GM21528 (cell line): ENCODE results near the gene DUSP22.
"Not testable (repeated sequence)": the region's sequence is repeated elsewhere in the genome, so short reads cannot be mapped to it uniquely, and the experiment has no call there.

ENCODE experiments used
- ATAC-seq: cut with Tn5 transposase; IDR thresholded peaks from one replicate; pipeline ENCODE4 v1.9.1; 2021; ENCODE audit warnings: mild to moderate bottlenecking, moderate library complexity; ENCODE audit not compliant: unreplicated experiment, low FRiP score

The DUSP22 gene

DNA sequence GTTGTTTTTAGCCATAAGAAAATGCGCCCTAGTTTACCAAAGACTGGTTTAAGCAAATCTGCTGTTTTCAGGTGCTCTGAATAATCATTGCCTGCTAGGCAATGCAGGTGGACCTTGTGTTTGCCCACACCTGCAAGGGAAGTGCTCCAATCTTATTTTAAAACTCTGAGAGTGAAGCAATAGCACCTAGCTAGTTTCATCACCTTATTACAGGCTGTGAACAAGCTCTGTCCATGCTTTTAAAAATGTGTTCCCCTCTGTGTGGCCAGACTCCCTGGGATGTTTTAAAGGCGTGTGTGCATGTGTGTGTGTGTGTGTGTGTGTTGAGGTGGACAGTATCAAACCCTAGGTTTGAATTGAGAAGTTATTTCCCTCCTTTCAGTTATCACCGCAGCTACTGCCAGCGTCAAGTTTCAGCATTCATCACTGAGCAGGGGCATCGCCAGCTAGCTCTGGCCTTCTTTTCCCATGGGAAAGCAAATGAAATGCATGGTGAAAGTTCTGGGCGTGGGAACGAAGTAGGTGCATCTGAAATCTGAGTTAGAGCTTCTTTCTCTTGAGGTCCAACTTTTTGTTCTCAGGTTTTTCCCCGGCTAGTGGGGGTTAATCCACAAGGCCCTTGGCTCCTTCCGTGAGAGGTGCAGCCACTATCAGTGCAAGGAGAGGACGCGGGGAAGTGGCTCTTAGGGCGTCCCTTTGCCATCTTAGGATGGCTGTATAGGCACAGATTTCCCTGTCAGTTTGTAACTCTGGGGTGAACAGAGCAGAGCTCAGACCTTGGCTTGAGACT, 30.8 kb downstream of the DUSP22 start:
- ATAC-seq: no peak

DNA sequence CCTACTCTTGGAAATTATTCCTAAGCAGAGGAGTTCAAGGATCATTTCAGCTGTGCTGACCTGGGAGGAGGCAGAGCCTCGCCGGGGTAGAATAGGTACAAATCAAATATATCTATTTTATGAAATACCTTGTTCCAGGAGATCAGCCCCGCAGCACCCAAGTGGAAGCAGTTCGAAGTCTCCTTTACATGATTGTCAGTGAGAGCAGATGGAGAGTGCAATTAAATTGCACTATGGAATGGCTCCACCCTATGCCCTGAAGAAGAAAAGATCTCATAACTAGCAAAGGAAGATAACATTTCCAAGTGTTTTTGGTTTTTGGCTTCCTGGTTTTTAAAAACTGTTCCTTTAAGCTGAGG, 31.4 kb downstream of the DUSP22 start:
- ATAC-seq: no peak

DNA sequence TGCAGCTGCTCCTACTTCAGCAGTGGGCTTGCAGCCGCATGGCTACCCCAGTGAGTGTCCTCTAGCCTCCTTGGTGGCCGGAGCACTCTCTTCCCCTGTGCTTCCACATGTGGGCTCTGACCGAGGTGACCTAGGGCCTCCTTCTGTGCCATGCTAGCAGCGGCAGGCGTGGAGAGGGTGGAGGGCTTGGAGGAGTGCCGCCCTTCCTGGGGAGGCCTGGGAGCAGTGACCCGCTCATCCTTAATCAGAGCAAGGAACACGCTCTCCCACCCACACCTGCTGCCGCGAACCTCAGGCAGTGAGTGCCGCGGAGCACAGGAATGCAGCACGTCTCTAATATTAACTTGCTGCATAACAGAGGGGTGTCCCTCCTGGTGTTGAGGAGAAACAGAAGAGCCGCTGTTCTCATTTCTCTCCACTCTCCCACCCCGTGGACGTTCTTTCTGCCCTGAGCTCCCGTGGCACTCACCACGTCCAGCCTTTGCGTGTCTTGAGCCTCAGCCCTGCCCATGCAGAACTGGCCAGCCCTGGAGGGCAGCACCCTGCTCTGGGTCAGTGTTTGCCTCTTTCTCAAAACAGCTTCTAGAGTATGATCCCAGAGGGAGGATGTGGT, 31.9 kb downstream of the DUSP22 start:
- no peak for ATAC-seq

DNA sequence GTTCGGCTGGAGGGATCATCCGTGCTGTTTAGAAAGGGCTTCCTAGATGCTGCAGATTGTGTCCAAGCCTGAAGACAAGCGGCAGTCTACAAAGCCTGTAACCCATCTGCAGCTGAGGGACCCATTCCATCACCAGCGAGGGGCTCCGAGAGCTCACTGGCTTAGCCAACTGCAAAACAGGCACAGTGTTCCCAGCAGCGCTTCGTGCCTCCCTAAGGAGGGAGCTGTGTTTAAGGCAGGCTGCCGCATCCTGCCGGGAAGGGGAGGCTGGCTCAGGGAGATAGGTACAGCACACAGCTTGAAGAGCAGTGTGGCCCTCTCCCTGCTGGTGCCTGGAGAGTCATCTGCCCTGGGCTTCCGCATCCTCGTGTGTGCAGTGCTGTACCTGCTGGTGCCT, 32.4 kb downstream of the DUSP22 start:
- ATAC-seq: no peak

DNA sequence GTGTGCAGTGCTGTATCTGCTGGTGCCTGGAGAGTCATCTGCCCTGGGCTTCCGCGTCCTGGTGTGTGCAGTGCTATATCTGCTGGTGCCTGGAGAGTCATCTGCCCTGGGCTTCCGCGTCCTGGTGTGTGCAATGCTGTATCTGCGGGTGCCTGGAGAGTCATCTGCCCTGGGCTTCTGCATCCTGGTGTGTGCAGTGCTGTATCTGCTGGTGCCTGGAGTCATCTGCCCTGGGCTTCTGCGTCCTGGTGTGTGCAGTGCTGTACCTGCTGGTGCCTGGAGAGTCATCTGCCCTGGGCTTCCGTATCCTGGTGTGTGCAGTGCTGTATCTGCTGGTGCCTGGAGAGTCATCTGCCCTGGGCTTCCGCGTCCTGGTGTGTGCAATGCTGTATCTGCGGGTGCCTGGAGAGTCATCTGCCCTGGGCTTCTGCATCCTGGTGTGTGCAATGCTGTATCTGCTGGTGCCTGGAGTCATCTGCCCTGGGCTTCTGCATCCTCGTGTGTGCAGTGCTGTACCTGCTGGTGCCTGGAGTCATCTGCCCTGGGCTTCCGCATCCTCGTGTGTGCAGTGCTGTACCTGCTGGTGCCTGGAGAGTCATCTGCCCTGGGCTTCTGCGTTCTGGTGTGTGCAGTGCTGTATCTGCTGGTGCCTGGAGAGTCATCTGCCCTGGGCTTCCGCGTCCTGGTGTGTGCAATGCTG, 33.0 kb downstream of the DUSP22 start:
- not testable (repeated sequence) for ATAC-seq

DNA sequence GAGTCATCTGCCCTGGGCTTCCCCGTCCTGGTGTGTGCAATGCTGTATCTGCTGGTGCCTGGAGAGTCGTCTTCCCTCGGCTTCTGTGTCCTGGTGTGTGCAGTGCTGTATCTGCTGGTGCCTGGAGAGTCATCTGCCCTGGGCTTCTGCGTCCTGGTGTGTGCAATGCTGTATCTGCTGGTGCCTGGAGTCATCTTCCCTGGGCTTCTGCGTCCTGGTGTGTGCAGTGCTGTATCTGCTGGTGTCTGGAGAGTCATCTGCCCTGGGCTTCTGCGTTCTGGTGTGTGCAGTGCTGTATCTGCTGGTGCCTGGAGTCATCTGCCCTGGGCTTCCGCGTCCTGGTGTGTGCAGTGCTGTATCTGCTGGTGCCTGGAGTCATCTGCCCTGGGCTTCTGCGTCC, 33.8 kb downstream of the DUSP22 start:
- not testable (repeated sequence) for ATAC-seq

DNA sequence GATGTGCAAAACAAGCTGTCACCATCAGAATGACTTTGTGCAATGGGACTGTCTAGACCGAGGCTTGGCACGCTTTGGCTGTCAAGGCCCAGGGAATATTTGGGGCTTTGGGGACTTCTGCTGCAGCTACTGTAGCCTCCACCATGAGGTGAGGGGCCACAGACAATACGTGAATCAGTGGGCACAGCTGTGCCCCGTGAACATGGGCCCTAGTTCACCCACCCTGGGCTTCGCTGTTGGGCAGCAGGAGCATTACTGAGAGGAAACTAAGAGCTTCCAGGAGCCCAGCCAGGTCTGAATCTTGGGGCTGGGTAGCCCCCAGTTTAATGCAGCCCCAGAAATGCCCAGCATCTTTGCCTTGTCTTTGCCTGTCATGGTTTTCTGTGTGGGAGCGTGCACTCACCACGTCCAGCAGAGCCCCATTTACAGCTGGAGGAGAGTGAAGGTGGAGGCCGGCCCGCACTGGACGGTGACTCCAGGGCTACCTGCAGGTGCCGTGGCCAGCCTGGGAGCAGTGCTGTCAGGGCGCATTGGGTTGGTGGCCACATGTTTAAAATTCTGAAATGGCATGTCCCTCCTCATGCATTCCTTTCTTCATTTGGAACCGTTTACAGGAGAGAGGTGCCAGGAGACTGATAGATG, 34.7 kb downstream of the DUSP22 start:
- no peak for ATAC-seq

DNA sequence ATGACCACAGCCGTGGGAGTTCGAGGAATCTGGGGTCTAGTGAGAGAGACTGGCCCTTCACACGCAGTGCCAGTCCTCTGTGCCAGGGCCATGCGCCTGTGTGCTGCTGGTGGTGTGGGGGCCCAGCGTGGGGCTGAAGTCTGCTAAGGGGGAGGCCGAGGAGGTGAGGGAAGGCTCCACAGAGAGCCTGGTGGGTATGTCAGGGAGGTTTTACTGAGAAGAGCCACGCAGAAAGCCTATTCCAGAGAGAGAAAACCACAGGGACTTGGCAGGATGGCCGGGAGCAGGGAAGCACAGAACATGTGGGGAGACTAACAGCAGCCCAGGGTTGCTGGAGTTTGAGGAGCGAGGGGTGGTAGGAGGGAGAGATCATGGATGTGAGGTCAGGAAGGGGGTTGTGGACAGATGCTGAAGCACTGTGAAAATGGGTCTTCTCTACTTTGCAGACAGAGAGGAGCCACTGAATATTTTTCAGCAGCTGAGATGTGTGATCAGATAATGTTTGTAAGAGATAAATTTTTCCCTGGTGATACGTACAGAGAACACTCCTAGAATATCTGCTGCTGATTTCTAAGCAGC, 35.3 kb downstream of the DUSP22 start:
- ATAC-seq: peak; percentile 0

DNA sequence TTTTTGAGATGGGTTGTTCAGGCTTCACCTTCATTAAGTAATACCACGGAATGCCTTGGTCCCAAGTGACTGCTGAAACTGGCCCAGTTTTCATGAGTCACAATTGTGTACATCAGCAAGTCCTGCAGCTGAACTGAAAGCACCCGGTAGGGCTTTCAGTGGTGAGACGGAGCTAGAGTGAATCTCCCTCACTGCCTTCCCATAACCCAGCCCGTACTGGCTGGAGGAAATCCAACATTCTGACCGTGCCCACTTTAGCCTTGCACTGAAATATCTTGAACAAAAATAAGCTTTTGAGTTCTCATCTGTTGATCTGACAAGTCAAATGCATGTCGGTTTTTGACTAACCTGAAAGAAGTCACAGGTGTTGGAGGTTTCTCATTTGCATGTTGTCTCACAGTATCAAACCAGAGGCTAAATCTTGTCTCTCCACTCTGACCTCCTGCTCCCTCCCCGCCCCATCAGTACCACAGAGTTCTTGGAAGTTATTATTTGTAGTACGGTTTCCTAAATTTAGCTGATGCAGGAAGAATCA, 35.9 kb downstream of the DUSP22 start:
- peak; percentile 75 for ATAC-seq

DNA sequence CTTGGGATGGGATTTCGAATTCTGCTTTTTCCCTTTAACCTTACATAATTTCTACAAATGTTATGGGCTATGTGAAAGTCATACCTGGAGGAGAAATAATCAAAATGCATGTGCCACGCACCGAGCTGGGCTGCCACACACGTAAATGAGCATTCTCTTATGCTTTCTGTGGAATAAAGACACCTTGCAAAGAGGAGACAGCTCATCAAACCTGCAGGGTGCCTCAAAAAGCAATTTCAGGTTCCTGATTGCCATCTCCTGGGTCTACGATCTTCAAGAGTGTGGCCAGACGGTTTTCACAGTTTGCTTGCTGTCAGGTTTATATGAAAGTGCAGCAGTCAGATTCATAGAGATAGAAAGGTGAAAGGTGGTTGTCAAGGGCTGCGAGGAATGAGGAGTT, 36.6 kb downstream of the DUSP22 start:
- ATAC-seq: no peak

DNA sequence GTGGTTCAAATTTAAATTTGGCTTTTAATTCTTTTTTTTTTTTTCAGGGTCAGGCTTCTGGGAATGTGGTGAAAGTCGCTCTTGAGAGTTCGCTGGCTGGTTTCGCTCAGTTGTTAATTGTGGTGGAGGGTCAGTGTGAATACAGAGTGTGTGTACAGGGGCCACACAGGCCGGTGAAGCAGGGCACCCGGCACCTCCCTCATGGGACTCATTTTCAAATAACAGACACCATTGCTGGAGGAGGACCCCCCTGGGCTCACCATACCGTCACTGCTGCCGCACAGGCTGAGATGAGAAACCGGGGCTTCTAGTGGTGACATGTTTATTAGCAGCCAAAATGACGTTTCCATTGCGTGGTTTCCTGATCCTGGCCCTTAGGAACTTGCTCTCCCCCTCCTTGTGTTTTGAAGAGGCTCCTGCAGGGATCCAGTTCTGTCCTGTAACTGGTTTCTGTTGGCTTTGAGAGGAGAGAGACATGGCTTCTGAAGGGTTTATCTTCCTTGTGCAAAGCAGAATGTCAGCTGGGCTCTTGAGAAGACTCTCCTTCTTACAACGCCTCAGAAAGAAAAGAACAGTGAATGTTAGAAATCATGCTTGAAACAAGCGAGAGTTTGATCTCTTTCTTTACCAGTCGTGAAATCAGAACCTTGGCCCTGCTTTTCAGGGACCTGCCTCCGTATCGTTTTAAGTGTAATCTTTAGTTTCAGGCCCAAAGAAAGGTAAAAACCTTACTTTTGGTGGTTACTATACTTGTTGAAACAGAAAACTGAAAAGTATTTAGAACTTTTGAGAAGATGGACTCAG, 37.8 kb downstream of the DUSP22 start:
- no peak for ATAC-seq

DNA sequence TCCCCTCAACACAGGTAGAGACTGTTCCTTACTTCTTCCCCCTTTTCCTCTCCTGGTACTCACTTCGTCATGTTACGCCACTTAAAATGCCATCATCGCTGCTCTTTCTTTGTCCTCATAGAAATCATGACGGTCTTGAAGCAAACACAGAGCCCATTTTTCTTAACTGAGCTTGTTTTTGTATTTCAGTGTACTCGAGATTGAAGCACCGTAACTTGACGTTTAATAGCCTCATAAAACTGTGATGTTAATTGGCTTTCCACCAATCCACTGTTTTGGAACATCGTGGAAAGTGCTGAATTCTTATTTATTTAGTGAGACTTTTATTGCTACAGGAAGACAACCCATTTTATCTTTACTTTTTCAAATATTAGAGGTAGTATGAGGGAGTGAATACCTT, 38.7 kb downstream of the DUSP22 start:
- no peak for ATAC-seq

DNA sequence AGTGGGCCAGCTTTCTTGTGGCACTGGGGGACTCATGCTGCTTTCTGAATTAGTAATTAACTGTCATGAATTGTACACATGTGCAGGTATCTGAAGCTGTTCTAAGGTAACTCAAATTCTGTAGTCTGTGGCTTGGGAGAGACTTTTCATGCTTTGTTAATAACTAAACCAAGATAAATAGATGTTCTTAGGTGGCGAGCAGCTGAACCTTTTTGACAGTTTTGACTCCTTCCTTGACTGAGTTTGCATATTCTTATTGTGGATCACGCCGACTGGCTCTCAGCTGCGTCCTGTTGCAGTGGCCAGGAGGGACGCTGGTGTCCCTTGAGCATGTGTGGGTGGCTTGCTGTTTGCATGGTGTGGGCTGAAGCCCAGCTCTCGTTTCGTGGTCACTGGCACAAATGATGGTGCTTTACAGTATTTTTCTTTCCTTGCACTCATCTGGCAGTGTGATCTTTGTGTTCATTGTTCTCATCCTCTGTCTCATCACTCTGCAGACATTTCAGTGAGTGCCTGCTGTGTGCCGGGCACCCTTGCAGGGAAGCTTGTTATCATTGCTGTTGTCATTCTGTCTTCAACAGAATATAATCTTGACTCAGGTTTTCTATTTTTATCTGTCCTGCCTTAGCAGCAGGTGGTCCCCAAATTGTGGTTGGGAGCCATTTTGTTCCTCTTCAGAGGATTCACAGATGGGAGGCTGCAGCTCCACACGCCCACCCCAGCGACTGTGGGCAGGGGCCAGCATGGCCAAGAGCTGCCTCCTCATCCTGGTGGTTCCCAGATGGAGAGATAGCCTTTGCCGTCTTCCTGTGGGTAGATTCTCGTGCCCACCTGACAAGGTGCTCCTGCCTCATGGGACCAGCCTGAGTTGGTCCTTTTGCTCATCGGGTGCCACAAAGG, 39.6 kb downstream of the DUSP22 start:
- peak; percentile 30 for ATAC-seq

DNA sequence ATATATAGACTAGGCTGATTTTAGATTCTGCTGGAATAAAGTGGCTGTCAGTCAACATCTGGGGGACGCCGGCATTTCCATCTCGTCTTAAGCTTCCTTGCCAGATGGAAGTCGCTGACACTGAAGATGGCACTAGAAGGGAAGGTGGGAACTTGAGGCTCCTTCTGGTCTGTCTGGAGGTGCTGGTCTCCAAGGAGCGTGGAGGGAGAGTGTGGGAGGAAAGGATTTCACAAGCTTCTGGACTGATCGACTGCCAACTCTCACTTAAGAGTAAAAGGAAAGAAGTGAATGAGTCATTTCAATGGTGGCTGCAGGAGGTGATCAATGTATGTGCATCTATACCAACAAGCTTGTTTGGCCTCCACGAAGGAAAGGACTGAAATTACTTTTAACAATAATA, 40.4 kb downstream of the DUSP22 start:
- no peak for ATAC-seq

DNA sequence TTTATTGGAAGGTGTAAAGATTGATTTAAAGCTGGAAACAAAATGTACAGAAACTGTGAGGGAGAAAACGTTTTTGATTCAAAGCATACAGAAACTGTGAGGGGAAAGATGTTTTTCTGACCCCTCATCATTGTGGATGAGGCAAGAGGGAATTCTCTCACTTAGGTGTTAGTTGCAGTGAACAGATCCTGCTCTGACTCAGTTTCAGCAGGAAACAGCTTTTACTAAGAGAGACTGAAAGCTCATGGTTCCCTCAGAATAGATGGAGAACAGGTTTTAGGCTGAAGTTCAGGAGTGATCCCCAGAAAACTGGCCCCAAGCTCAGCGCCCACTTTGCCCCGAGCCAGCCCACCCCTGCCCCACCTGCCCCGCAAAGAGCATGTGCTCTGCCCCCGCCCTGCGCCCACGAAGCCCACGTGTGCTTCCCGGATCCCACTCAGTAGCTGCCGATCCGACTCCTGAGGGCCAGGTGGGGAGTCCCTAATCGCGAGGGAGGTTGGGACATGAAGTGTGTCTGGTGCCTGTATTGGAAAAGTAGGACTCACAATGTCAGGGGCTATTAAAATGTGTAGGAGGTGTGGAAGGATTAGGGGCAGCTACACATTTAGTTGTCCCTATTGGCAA, 41.2 kb downstream of the DUSP22 start:
- no peak for ATAC-seq

DNA sequence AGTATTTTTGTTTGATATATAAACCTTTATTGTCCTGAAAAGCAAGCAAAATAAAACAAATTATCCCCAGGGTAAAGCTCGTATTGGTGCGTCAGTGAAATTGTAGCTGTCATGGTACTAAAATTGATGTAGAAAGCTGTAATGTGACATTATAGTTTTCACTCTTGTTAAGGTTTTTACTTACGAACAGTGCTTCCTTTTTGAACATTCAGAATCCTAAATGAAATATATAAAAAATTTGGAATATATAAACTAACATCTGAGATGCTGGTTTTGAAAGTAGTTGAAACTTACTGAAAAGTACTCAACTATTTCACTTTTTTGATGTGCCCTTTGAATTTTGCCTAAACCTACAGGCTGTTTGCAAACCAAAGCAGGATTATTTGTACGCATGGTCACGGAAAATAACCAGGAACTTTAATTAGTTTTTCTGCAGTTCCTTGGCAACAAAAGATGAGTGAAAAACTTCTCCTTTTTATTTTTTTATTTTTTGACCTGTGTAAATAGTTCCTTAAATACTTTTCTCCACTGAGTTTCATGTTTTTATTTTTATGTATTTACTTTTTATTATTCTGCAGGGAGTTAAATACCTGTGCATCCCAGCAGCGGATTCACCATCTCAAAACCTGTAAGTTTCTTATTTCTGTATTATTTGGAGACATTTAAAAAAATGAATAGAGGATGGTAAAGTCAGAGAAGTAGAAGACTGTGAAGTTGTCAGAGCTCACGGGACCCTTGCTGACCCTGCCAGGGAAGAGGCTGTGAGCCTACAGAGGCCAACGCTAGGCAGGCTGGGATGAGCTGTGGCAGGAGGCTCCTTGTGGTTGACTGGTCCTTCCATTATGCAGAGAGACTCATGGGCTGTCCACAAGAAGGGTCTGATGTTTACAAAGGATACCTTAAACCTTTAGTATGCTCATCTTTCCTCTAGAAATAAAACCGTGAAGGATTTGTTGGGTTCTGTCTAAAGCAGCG, 42.5 kb downstream of the DUSP22 start:
- ATAC-seq: no peak

DNA sequence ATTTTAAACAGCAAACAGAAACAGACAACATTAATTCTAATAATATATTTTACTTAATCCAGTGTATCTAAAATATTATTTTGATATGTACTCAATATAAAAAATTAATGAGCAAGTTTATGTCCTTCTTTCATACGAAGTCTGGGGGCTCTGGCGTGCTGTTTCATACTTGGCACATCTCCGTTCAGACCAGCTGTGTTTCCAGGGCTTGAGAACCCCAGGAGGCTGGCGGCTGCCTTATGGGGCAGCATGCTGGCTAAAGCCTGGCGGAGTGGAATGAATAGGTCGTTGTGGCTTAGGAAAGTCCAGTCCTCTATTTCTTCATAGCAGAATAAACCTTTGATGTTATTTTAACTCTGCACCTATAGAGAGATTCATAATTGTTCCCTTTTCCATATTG, 43.3 kb downstream of the DUSP22 start:
- no peak for ATAC-seq
